OCI-LY1 (cell line): ENCODE data around the gene IL16.
"Not testable (repeated sequence)": the region's sequence is repeated elsewhere in the genome, so short reads cannot be mapped to it uniquely, and the experiment has no call there.

Source experiments
- H2AFZ ChIP-seq: fragments of 200-600 bp; sonication (generic), shearing (Covaris generic); 2 replicates; pipeline ENCODE4 v1.6.0; 2014; ENCODE audit warnings: antibody characterized with exemption, mild to moderate bottlenecking, low read length
- H3F3A ChIP-seq: fragments of 200-600 bp; sonication (generic), shearing (Covaris generic); 2 replicates; pipeline ENCODE4 v1.6.0; 2014; ENCODE audit warnings: mild to moderate bottlenecking, antibody characterized with exemption, low read length, moderate library complexity; ENCODE audit not compliant: insufficient read depth
- H3K27ac ChIP-seq: fragments of 200-600 bp; sonication (generic); 2 replicates; pipeline ENCODE4 v1.5.1; 2014; ENCODE audit warnings: low read length, mixed run types, mild to moderate bottlenecking, low read depth; ENCODE audit not compliant: poor library complexity, severe bottlenecking
- H3K27me3 ChIP-seq: fragments of 200-600 bp; sonication (generic); 2 replicates; pipeline ENCODE4 v1.6.0; 2014; ENCODE audit warnings: antibody characterized with exemption, mild to moderate bottlenecking, low read length, moderate library complexity; ENCODE audit not compliant: insufficient read depth
- H3K36me3 ChIP-seq: fragments of 200-600 bp; sonication (generic); 2 replicates; pipeline ENCODE4 v1.6.1; 2014; ENCODE audit warnings: mild to moderate bottlenecking, antibody characterized with exemption, low read length, moderate library complexity, mixed read lengths; ENCODE audit not compliant: insufficient read depth
- H3K4me1 ChIP-seq: fragments of 200-600 bp; sonication (generic); 2 replicates; pipeline ENCODE4 v1.5.1; 2014; ENCODE audit warnings: mild to moderate bottlenecking, low read length, moderate library complexity; ENCODE audit not compliant: insufficient read depth, severe bottlenecking
- H3K4me2 ChIP-seq: fragments of 200-600 bp; sonication (generic), shearing (Covaris generic); 2 replicates; pipeline ENCODE4 v1.6.1; 2014; ENCODE audit warnings: low read length
- H3K4me3 ChIP-seq: fragments of 200-600 bp; sonication (generic); 2 replicates; pipeline ENCODE4 v1.5.1; 2014; ENCODE audit warnings: low read length, low read depth, mild to moderate bottlenecking, mixed read lengths; ENCODE audit not compliant: poor library complexity, severe bottlenecking
- H3K79me2 ChIP-seq: fragments of 200-600 bp; shearing (Covaris generic); 2 replicates; pipeline ENCODE4 v1.6.1; 2016; ENCODE audit warnings: mixed run types, low read length, mixed read lengths; ENCODE audit not compliant: insufficient read depth
- H3K9ac ChIP-seq: fragments of 200-600 bp; sonication (generic), shearing (Covaris generic); 2 replicates; pipeline ENCODE4 v1.6.1; 2014; ENCODE audit warnings: mild to moderate bottlenecking, low read length, mixed read lengths
- H3K9me2 ChIP-seq: fragments of 200-600 bp; sonication (generic), shearing (Covaris generic); 2 replicates; pipeline ENCODE4 v1.6.1; 2014; ENCODE audit warnings: low read depth, mild to moderate bottlenecking, low read length, mixed read lengths
- H3K9me3 ChIP-seq: fragments of 200-600 bp; shearing (Covaris generic); 2 replicates; pipeline ENCODE4 v1.6.1; 2014; ENCODE audit warnings: low read length, mixed read lengths
- H4K20me1 ChIP-seq: fragments of 200-600 bp; sonication (generic), shearing (Covaris generic); 2 replicates; pipeline ENCODE4 v1.6.0; 2016; ENCODE audit warnings: mild to moderate bottlenecking, low read length; ENCODE audit not compliant: insufficient read depth
- CTCF ChIP-seq: fragments of 200-600 bp; sonication (generic), shearing (Covaris generic); IDR thresholded peaks from 2 replicates; pipeline ENCODE4 v1.5.1; 2017; ENCODE audit warnings: mild to moderate bottlenecking, antibody characterized with exemption, low read length, moderate library complexity, mixed read lengths
- EZH2 ChIP-seq: fragments of 200-600 bp; sonication (generic), shearing (Covaris generic); IDR thresholded peaks from 2 replicates; pipeline ENCODE4 v1.8.0; 2017; ENCODE audit warnings: borderline replicate concordance, mixed run types, mild to moderate bottlenecking, antibody characterized with exemption, low read length, moderate library complexity, mixed read lengths

Gene IL16

GRCh38 chr15:81346611-81347010 lies 149.9 kb downstream of the IL16 start:
- Histone ChIP-seq H3F3A (no peaks in the 10 kb centered on the region), H3K79me2 (no peaks in the 10 kb centered on the region), H3K9me2 (no peaks in the 10 kb centered on the region), H3K4me1 (no peaks in the 10 kb centered on the region), H3K27me3 (no peaks in the 10 kb centered on the region), H3K27ac (no peak overlapping the region), H3K4me3 (no peak overlapping the region), H4K20me1 (no peaks in the 10 kb centered on the region), H3K9ac (no peak overlapping the region), H3K4me2 (no peak overlapping the region), H2AFZ (no peak overlapping the region), H3K9me3 (no peaks in the 10 kb centered on the region), H3K36me3 (no peaks in the 10 kb centered on the region)
- TF ChIP-seq EZH2 (no peak), CTCF (no peak)

GRCh38 chr15:81347910-81348309 lies 151.2 kb downstream of the IL16 start:
- Histone ChIP-seq H3K27ac (no peak overlapping the region), H3K4me2 (no peak overlapping the region), H3F3A (no peaks in the 10 kb centered on the region), H3K9ac (no peak overlapping the region), H3K36me3 (no peaks in the 10 kb centered on the region), H3K79me2 (no peaks in the 10 kb centered on the region), H3K4me1 (no peaks in the 10 kb centered on the region), H3K4me3 (no peak overlapping the region), H3K9me3 (no peaks in the 10 kb centered on the region), H4K20me1 (no peaks in the 10 kb centered on the region), H3K9me2 (no peaks in the 10 kb centered on the region), H3K27me3 (no peaks in the 10 kb centered on the region), H2AFZ (no peak overlapping the region)
- no peak for TF ChIP-seq EZH2
- TF ChIP-seq CTCF, result no peak

GRCh38 chr15:81348691-81349090 lies 152.0 kb downstream of the IL16 start:
- H3K27ac ChIP-seq, H3K9me2 ChIP-seq, H3K4me2 ChIP-seq, H4K20me1 ChIP-seq, H3K27me3 ChIP-seq, H3K36me3 ChIP-seq, H3K79me2 ChIP-seq, H3K4me1 ChIP-seq, H3K9me3 ChIP-seq, H3F3A ChIP-seq, H3K9ac ChIP-seq, H3K4me3 ChIP-seq, H2AFZ ChIP-seq: not testable (repeated sequence)

GRCh38 chr15:81349271-81349670 lies 152.6 kb downstream of the IL16 start:
- H3K4me3 ChIP-seq, result no peak overlapping the region
- no peak overlapping the region for H3K27ac ChIP-seq
- no peaks in the 10 kb centered on the region for H3K9me3 ChIP-seq
- H4K20me1 ChIP-seq, result no peaks in the 10 kb centered on the region
- H3F3A ChIP-seq, result no peaks in the 10 kb centered on the region
- no peaks in the 10 kb centered on the region for H3K27me3 ChIP-seq
- H3K4me2 ChIP-seq, result no peak overlapping the region
- no peak overlapping the region for H3K9ac ChIP-seq
- no peaks in the 10 kb centered on the region for H3K79me2 ChIP-seq
- no peak for TF ChIP-seq EZH2
- no peak for TF ChIP-seq CTCF
- no peaks in the 10 kb centered on the region for H3K4me1 ChIP-seq
- H3K36me3 ChIP-seq, result no peaks in the 10 kb centered on the region
- H3K9me2 ChIP-seq, result no peaks in the 10 kb centered on the region
- no peak overlapping the region for H2AFZ ChIP-seq
